ENCODE measurements around the gene CCDC59.

Gene CCDC59

DNA sequence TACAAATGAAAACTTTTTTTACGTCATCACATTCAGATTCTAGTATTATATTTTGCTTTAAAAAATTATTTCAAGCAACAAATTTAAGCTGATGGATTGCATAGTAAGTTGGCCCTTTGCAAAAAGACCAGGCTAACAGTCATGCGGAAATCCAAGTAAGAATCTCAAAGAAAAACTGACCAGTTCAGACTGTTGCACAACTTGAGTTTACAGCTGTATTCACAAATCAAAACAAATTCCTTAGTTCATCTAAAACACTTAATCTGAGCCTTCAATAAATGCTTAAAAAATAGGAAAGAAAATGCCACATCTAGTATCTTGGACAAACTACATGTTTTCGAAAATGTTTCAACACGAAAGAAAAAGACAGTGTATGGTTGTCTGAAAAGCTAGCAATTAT lies 847 bp downstream of the CCDC59 start:
- peak overlapping the region; percentile 99 for H3K27ac Mint-ChIP-seq
- H3K4me3 Mint-ChIP-seq = peak overlapping the region; percentile 96
- no peaks in the 10 kb centered on the region for H3K27me3 Mint-ChIP-seq (ENCODE audit: low read depth)
- peaks cover 34% of the 10 kb centered on the region for H3K36me3 Mint-ChIP-seq (ENCODE audit: low read depth)
- no peaks in the 10 kb centered on the region for H3K9me3 Mint-ChIP-seq
- no peak for DNase-seq (ENCODE audit: low spot score)
- H3K4me1 Mint-ChIP-seq (ENCODE audit: low read depth) = peaks cover 29% of the 10 kb centered on the region

DNA sequence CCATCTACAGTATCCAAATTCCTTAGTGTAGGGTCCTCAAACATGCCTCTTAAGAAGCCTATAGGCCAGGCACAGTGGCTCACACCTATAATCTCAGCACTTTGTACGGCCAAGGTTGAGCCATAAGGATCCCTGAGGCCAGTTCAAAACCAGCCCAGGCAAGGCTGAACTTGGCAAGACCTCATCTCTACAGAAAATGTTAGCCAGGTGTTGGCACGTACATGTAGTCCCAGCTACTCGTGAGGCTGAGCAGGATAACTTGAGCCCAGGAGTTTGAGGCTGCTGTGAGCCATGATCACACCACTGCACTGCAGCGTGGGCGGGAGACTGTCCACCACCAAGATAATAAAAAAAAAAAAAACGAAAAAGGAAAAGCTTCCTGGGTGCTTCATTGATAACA lies 6.8 kb downstream of the CCDC59 start:
- no peak overlapping the region for H3K4me3 Mint-ChIP-seq
- no peaks in the 10 kb centered on the region for H3K9me3 Mint-ChIP-seq
- no peaks in the 10 kb centered on the region for H3K27me3 Mint-ChIP-seq (ENCODE audit: low read depth)
- DNase-seq (ENCODE audit: low spot score) = no peak
- no peak overlapping the region for H3K27ac Mint-ChIP-seq
- peaks cover 13% of the 10 kb centered on the region for H3K4me1 Mint-ChIP-seq (ENCODE audit: low read depth)
- peaks cover 28% of the 10 kb centered on the region for H3K36me3 Mint-ChIP-seq (ENCODE audit: low read depth)

DNA sequence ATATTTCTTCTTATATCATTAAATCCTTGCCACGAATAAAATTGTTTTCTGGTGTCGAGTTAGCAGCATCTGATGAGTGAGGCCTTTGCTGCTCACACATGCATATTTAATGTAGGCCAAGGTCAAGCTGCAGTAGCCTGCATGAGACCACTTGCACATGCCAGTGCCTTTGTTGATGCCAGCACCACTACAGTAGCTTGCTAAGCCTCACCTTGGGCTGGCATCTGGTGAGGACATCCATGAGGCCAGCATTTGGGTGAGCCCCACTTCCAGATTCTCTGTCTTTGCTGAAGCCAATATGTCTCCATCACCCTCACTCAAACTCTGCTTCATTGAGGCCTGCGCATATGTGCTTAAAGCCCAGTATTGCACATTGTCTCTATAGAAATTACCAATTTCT lies 8.0 kb downstream of the CCDC59 start:
- no peak overlapping the region for H3K27ac Mint-ChIP-seq
- DNase-seq (ENCODE audit: low spot score) = no peak
- H3K4me3 Mint-ChIP-seq = no peak overlapping the region
- H3K36me3 Mint-ChIP-seq (ENCODE audit: low read depth) = peaks cover 24% of the 10 kb centered on the region
- H3K27me3 Mint-ChIP-seq (ENCODE audit: low read depth) = no peaks in the 10 kb centered on the region
- peaks cover 4% of the 10 kb centered on the region for H3K4me1 Mint-ChIP-seq (ENCODE audit: low read depth)
- H3K9me3 Mint-ChIP-seq = no peaks in the 10 kb centered on the region

DNA sequence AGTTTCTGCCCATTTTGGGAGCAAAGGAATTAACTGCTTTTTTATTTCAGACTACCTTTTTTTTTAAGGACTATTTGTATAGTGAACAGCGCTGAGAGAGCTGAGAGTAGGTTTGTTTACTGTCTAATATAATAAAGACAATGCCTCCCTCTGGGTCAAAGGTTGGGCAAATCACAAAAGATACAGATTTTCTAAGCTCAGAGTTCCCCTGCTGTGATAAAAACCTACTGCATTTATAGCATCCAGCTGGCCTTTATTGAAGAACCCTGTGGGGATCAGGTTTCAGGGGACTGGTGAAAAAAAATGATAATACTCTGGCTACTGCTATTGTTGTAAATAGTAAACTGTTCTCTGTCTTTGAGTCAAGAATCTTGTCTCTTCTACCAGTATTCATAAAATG lies 28.7 kb downstream of the CCDC59 start:
- no peak for DNase-seq (ENCODE audit: low spot score)
- Mint-ChIP-seq H3K27ac (no peak overlapping the region), H3K36me3 (ENCODE audit: low read depth) (no peaks in the 10 kb centered on the region), H3K27me3 (ENCODE audit: low read depth) (no peaks in the 10 kb centered on the region), H3K4me3 (no peak overlapping the region), H3K9me3 (no peaks in the 10 kb centered on the region), H3K4me1 (ENCODE audit: low read depth) (no peaks in the 10 kb centered on the region)

DNA sequence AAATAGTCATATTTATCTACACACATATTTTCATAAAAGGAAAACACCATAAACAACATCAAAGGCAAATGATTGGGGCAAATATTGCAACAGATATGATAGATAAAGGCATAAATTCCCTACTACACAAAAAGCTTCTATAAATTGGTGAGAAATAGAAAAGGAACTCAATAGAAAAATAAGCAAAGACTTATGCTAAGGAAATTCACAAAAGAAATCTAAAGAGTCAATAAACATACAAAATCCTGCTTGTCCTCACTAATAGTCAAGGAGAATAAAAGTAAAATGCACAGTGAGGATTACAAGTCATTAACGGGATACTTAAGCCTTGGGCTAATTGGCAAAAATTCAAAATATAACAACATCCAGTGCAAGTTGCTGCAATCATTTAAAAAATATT lies 30.3 kb downstream of the CCDC59 start:
- H3K27me3 Mint-ChIP-seq (ENCODE audit: low read depth) = no peaks in the 10 kb centered on the region
- H3K27ac Mint-ChIP-seq = no peak overlapping the region
- H3K36me3 Mint-ChIP-seq (ENCODE audit: low read depth) = no peaks in the 10 kb centered on the region
- H3K4me1 Mint-ChIP-seq (ENCODE audit: low read depth) = no peaks in the 10 kb centered on the region
- H3K4me3 Mint-ChIP-seq = no peak overlapping the region
- no peaks in the 10 kb centered on the region for H3K9me3 Mint-ChIP-seq
- no peak for DNase-seq (ENCODE audit: low spot score)

DNA sequence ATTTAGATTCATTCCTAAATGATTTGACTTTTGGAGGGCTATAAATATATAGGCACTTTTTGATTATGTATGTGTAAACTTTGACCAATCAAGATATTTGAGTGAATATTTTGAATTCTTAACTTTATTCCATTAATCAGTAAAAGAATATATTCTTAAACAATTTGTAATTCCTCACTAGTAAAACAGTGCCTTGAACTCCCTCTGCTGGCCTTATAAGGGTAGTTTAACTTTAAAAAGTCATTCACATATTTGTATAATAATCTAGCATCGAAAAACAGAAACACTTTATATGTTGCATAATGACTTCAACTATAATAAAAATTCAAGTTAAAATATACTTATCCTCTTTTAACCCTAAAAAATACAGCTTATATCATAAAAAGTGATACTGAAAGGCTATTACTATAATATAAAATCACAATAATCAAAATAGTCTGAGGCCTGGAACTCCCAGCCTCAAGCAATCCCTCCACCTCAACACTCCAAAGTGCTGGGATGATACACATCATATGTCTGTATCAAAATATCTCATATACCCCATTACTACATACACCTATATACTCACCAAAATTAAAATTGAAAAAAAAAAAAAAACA lies 31.2 kb downstream of the CCDC59 start:
- Mint-ChIP-seq H3K4me3 (no peak overlapping the region), H3K4me1 (ENCODE audit: low read depth) (no peaks in the 10 kb centered on the region), H3K27ac (no peak overlapping the region), H3K27me3 (ENCODE audit: low read depth) (no peaks in the 10 kb centered on the region), H3K9me3 (no peaks in the 10 kb centered on the region), H3K36me3 (ENCODE audit: low read depth) (no peaks in the 10 kb centered on the region)
- DNase-seq (ENCODE audit: low spot score) = no peak

DNA sequence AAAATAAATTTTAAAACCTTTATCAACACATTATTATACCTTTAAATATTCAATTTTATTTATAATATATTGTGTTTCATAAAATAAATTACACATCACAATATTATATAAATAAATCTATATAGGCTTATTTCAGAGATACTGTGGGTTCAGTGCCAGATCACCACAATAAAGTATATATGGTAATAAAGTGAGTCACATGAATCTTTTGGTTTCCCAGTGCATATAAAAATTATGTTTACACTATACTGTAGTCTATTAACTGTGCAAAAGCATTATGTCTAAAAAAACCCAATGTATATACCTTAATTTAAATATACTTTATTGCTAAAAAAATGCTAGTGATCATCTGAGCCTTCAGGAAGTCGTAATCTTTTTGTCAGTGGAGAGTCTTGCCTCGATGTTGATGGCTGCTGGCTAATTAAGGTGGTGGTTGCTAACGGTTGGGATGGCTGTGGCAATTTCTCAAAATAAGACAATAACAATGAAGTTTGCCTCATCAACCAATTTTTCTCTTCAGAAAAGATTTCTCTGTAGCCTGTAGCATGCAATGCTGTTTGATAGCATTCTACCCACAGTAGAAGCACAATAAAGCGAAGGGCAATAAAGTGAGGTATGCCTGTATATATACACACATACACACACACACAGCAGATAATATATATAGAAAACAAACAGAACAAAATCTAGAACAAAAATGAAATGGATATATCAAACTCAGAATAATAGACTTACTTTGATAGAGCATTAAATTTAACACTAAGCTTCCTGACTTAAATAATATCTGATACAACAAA lies 32.4 kb downstream of the CCDC59 start:
- Mint-ChIP-seq H3K27ac (no peak overlapping the region), H3K9me3 (no peaks in the 10 kb centered on the region), H3K27me3 (ENCODE audit: low read depth) (no peaks in the 10 kb centered on the region), H3K36me3 (ENCODE audit: low read depth) (no peaks in the 10 kb centered on the region), H3K4me1 (ENCODE audit: low read depth) (no peaks in the 10 kb centered on the region), H3K4me3 (no peak overlapping the region)
- DNase-seq (ENCODE audit: low spot score) = no peak

DNA sequence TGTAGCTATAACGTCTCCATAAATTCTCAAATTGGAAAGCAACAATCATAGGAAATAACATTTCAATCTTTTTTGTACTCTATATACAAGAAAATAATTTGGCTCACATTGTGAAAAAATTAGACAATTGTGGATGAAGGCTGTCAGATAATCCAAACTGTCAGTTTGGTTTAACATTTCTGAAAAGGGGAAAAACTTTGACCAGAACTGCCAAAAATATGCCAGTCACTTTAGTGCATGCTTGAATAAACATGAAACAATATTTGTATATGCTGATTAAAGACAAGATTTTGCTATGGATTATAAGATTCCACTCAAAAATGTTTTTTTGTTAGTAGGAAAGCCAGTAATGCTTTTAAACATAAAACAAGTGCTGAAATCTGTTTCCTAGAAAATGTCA lies 38.9 kb downstream of the CCDC59 start:
- H3K9me3 Mint-ChIP-seq = no peaks in the 10 kb centered on the region
- no peaks in the 10 kb centered on the region for H3K27me3 Mint-ChIP-seq (ENCODE audit: low read depth)
- DNase-seq (ENCODE audit: low spot score) = no peak
- H3K4me1 Mint-ChIP-seq (ENCODE audit: low read depth) = no peaks in the 10 kb centered on the region
- no peak overlapping the region for H3K4me3 Mint-ChIP-seq
- H3K36me3 Mint-ChIP-seq (ENCODE audit: low read depth) = no peaks in the 10 kb centered on the region
- H3K27ac Mint-ChIP-seq = no peak overlapping the region

DNA sequence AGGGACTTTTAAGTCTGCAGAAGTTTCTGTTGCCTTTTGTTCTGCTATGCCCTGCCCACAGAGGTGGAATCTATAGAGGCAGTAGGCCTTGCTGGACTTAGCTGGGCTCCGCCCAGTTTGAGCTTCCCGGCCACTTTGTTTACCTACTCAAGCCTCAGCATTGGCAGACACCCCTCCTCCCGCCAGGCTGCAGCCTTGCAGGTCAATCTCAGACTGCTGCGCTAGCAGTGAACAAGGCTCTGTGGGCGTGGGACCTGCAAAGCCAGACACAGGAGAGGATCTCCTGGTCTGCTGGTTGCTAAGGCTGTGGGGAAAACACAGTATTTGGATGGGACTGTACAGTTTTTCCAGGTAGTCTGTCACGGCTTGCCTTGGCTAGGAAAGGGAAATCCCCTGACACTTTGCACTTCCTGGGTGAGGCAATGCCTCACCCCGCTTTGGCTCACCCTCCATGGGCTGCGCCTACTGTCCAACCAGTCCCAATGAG lies 43.7 kb downstream of the CCDC59 start:
- DNase-seq (ENCODE audit: low spot score) = no peak
- Mint-ChIP-seq H3K27ac (no peak overlapping the region), H3K4me3 (no peak overlapping the region), H3K4me1 (ENCODE audit: low read depth) (no peaks in the 10 kb centered on the region), H3K36me3 (ENCODE audit: low read depth) (no peaks in the 10 kb centered on the region), H3K9me3 (no peaks in the 10 kb centered on the region), H3K27me3 (ENCODE audit: low read depth) (no peaks in the 10 kb centered on the region)
